HEK293 (cell line): ENCODE data around the gene PLEKHG5.

Source experiments
- CTCF ChIA-PET: fragments of 350-600 bp; formaldehyde crosslinking; extraction: SDS; loops from one replicate; lab custom pipeline; 2021; ENCODE audit warnings: antibody characterized with exemption; lab: Yijun Ruan, JAX
- POLR2A ChIA-PET: fragments of 300-600 bp; formaldehyde crosslinking; extraction: SDS; loops from one replicate; lab custom pipeline; 2020; ENCODE audit warnings: antibody characterized with exemption, inconsistent platforms; lab: Yijun Ruan, JAX
- H3K27ac ChIP-seq: fragments of 200-500 bp; sonication (Bioruptor generic); 2 replicates; pipeline ENCODE4 v1.5.1; 2014; ENCODE audit warnings: low read depth, low read length, control low read depth, inconsistent platforms; ENCODE audit errors: extremely low read depth
- H3K36me3 ChIP-seq, 2 experiments: fragments of 200-500 bp in 1 of 2; sonication (Bioruptor generic) in 1 of 2; 1 replicate in 1 of 2; 2 replicates in 1 of 2; pipeline ENCODE4 v1.5.1; 2014 to 2017; ENCODE audit warnings: inconsistent platforms in 2 of 2, low read length in 2 of 2; ENCODE audit not compliant: control insufficient read depth in 2 of 2, insufficient read depth in 1 of 2
- H3K4me1 ChIP-seq: fragments of 200-500 bp; sonication (Bioruptor generic); 2 replicates; pipeline ENCODE4 v1.5.1; 2014; ENCODE audit warnings: mild to moderate bottlenecking, low read length, inconsistent platforms; ENCODE audit not compliant: control insufficient read depth, insufficient read depth
- H3K4me3 ChIP-seq: 2 replicates; pipeline ENCODE4 v1.5.1; 2011; ENCODE audit warnings: low read depth, mild to moderate bottlenecking, control low read depth, low read length, moderate library complexity
- H3K9me3 ChIP-seq: fragments of 200-500 bp; sonication (Bioruptor generic); 2 replicates; pipeline ENCODE4 v1.5.1; 2014; ENCODE audit warnings: low read depth, low read length, inconsistent platforms; ENCODE audit not compliant: control insufficient read depth, insufficient read depth
- GLI2 ChIP-seq: fragments of 450-650 bp; formaldehyde crosslinking; IDR thresholded peaks from 2 replicates; pipeline ENCODE4; 2017; ENCODE audit warnings: missing biosample characterization, missing genetic modification characterization, low read depth, borderline replicate concordance
- HIC1 ChIP-seq: fragments of 450-650 bp; formaldehyde crosslinking; IDR thresholded peaks from 2 replicates; pipeline ENCODE4 v1.5.1; 2016; ENCODE audit warnings: missing biosample characterization, missing genetic modification characterization
- KLF1 ChIP-seq: fragments of 450-650 bp; formaldehyde crosslinking; IDR thresholded peaks from 2 replicates; pipeline ENCODE4 v1.5.1; 2016; ENCODE audit warnings: missing biosample characterization, missing genetic modification characterization
- PATZ1 ChIP-seq: fragments of 450-650 bp; formaldehyde crosslinking; IDR thresholded peaks from 2 replicates; pipeline ENCODE4 v1.5.1; 2016; ENCODE audit warnings: missing biosample characterization, missing genetic modification characterization
- PRDM10 ChIP-seq: fragments of 450-650 bp; formaldehyde crosslinking; IDR thresholded peaks from 2 replicates; pipeline ENCODE4 v1.5.1; 2016; ENCODE audit warnings: missing biosample characterization, missing genetic modification characterization
- ZNF132 ChIP-seq: fragments of 450-650 bp; formaldehyde crosslinking; IDR thresholded peaks from 2 replicates; pipeline ENCODE4 v1.5.1; 2017; ENCODE audit warnings: missing biosample characterization, missing genetic modification characterization, borderline replicate concordance
- ZNF23 ChIP-seq: fragments of 450-650 bp; formaldehyde crosslinking; IDR thresholded peaks from 2 replicates; pipeline ENCODE4 v1.5.1; 2016; ENCODE audit warnings: missing biosample characterization, missing genetic modification characterization, borderline replicate concordance
- ZNF266 ChIP-seq: fragments of 450-650 bp; formaldehyde crosslinking; IDR thresholded peaks from 2 replicates; pipeline ENCODE4 v1.5.1; 2016; ENCODE audit warnings: missing biosample characterization, missing genetic modification characterization, low read depth
- ZNF274 ChIP-seq, 2 experiments: fragments of 200-500 bp in 1 of 2; fragments of 450-650 bp in 1 of 2; sonication (Bioruptor generic) in 1 of 2; formaldehyde crosslinking in 1 of 2; IDR thresholded peaks; 2 replicates each; pipeline versions ENCODE4 v1.5.1 to v1.6.1; 2014 to 2016; ENCODE audit warnings: borderline replicate concordance in 1 of 2, inconsistent platforms in 1 of 2, low read length in 1 of 2, missing biosample characterization in 1 of 2, missing genetic modification characterization in 1 of 2
- ZNF280D ChIP-seq: fragments of 450-650 bp; formaldehyde crosslinking; IDR thresholded peaks from 2 replicates; pipeline ENCODE4 v1.5.1; 2016; ENCODE audit warnings: missing biosample characterization, missing genetic modification characterization
- ZNF341 ChIP-seq: fragments of 450-650 bp; formaldehyde crosslinking; IDR thresholded peaks from 2 replicates; pipeline ENCODE4; 2016; ENCODE audit warnings: low read depth, missing biosample characterization, missing genetic modification characterization
- ZNF561 ChIP-seq: fragments of 450-650 bp; IDR thresholded peaks from 2 replicates; pipeline ENCODE4 v1.5.1; 2018; ENCODE audit warnings: missing biosample characterization, missing genetic modification characterization, borderline replicate concordance

The PLEKHG5 gene

GRCh38 chr1:6426972-6427350, 64.5 kb downstream of the PLEKHG5 start:
- TF ChIP-seq ZNF561 (tag by site-specific recombination) (no peak), HIC1 (tag by site-specific recombination) (peak; percentile 80), ZNF280D (tag by site-specific recombination) (no peak)
- Histone ChIP-seq H3K4me3 (no peak overlapping the region), H3K9me3 (no peaks in the 10 kb centered on the region), H3K4me1 (no peaks in the 10 kb centered on the region; the same call in 1 of the 2 replicates), H3K27ac (no peak overlapping the region), H3K36me3 (no peaks in the 10 kb centered on the region)
- POLR2A ChIA-PET: no interaction called here
- CTCF ChIA-PET: interaction anchor here (0.5 to 1.4 kb wide), 3 partner anchors 11 to 66 kb away, joined by 3 to 13 read pairs (median 3); no protein-coding TSS in a partner anchor

- CTCF ChIA-PET: interaction anchor here (0.6 to 1.4 kb wide), 6 partner anchors 12 to 100 kb away, joined by 3 to 13 read pairs (median 3); no protein-coding TSS in a partner anchor
- no peak overlapping the region for H3K4me3 ChIP-seq
- no peak overlapping the region for H3K27ac ChIP-seq
- H3K4me1 ChIP-seq: no peaks in the 10 kb centered on the region; the same call in 1 of the 2 replicates
- POLR2A ChIA-PET: no interaction called here
- TF ChIP-seq KLF1 (tag by site-specific recombination): peak; percentile 41; the same call in 1 of the 2 replicates
- no peak for TF ChIP-seq ZNF132 (tag by site-specific recombination)
- H3K36me3 ChIP-seq: no peaks in the 10 kb centered on the region
- no peaks in the 10 kb centered on the region for H3K9me3 ChIP-seq
These were observed 65.0 kb downstream of the PLEKHG5 start for GRCh38 chr1:6426277-6426971.

- H3K4me3 ChIP-seq: no peak overlapping the region
- H3K4me1 ChIP-seq: no peaks in the 10 kb centered on the region; the same call in 1 of the 2 replicates
- no peaks in the 10 kb centered on the region for H3K36me3 ChIP-seq
- H3K9me3 ChIP-seq: no peaks in the 10 kb centered on the region
- ChIA-PET POLR2A (interaction anchor here (0.5 kb wide), 1 partner anchor 182 kb away, joined by 3 read pairs; the partner anchor contains the start of gene HES3), CTCF (interaction anchor here (0.7 to 1.4 kb wide), 6 partner anchors 13 to 236 kb away, joined by 3 to 13 read pairs (median 3); no protein-coding TSS in a partner anchor)
- H3K27ac ChIP-seq: no peak overlapping the region
- no peak for TF ChIP-seq ZNF274 (IDR thresholded peaks at IDR 0.05; ENCODE audit: low read length)
- no peak for TF ChIP-seq ZNF274 (tag by site-specific recombination; IDR thresholded peaks at IDR 0.05; ENCODE audit: borderline replicate concordance)
- TF ChIP-seq PRDM10 (tag by site-specific recombination): no peak
- TF ChIP-seq KLF1 (tag by site-specific recombination): no peak
- no peak for TF ChIP-seq ZNF266 (tag by site-specific recombination)
- TF ChIP-seq GLI2 (tag by site-specific recombination): no peak
- TF ChIP-seq ZNF23 (tag by site-specific recombination): no peak
- TF ChIP-seq ZNF280D (tag by site-specific recombination): no peak
- TF ChIP-seq ZNF341: no peak
- TF ChIP-seq PATZ1 (tag by site-specific recombination): no peak
These were observed 65.8 kb downstream of the PLEKHG5 start for GRCh38 chr1:6425658-6426057.
